ENCODE data around the gene TMEM269.

The TMEM269 gene

GRCh38 chr1:42821690-42822089 is 36.9 kb downstream of the TMEM269 start:
- no peaks in the 10 kb centered on the region for H3K36me3 Mint-ChIP-seq (ENCODE audit: low read depth)
- DNase-seq = no peak
- no peaks in the 10 kb centered on the region for H3K9me3 Mint-ChIP-seq
- TF ChIP-seq CTCF (IDR thresholded peaks at IDR 0.05) = no peak
- no peak overlapping the region for H3K27ac Mint-ChIP-seq
- H3K4me3 Mint-ChIP-seq = no peak overlapping the region
- peaks cover 20% of the 10 kb centered on the region for H3K4me1 Mint-ChIP-seq
- H3K27me3 Mint-ChIP-seq (ENCODE audit: low read depth, poor library complexity) = no peaks in the 10 kb centered on the region

- no peak overlapping the region for H3K4me3 Mint-ChIP-seq
- TF ChIP-seq CTCF (IDR thresholded peaks at IDR 0.05) = no peak
- no peaks in the 10 kb centered on the region for H3K27me3 Mint-ChIP-seq (ENCODE audit: low read depth, poor library complexity)
- H3K4me1 Mint-ChIP-seq = peaks cover 20% of the 10 kb centered on the region
- H3K27ac Mint-ChIP-seq = no peak overlapping the region
- no peaks in the 10 kb centered on the region for H3K9me3 Mint-ChIP-seq
- no peak for DNase-seq
- no peaks in the 10 kb centered on the region for H3K36me3 Mint-ChIP-seq (ENCODE audit: low read depth)
Observed at GRCh38 chr1:42822800-42823392, 38.1 kb downstream of the TMEM269 start.

- no peak for TF ChIP-seq CTCF (IDR thresholded peaks at IDR 0.05)
- Mint-ChIP-seq H3K4me1 (peaks cover 20% of the 10 kb centered on the region), H3K4me3 (no peak overlapping the region), H3K27ac (no peak overlapping the region), H3K27me3 (ENCODE audit: low read depth, poor library complexity) (no peaks in the 10 kb centered on the region), H3K9me3 (no peaks in the 10 kb centered on the region), H3K36me3 (ENCODE audit: low read depth) (no peaks in the 10 kb centered on the region)
- DNase-seq = no peak
Observed at GRCh38 chr1:42824481-42825035, 39.8 kb downstream of the TMEM269 start.

- Mint-ChIP-seq H3K36me3 (ENCODE audit: low read depth) (no peaks in the 10 kb centered on the region), H3K4me3 (no peak overlapping the region), H3K9me3 (no peaks in the 10 kb centered on the region), H3K27me3 (ENCODE audit: low read depth, poor library complexity) (no peaks in the 10 kb centered on the region), H3K27ac (no peak overlapping the region), H3K4me1 (peaks cover 20% of the 10 kb centered on the region)
- no peak for TF ChIP-seq CTCF (IDR thresholded peaks at IDR 0.05)
- no peak for DNase-seq
Observed at GRCh38 chr1:42825036-42825851, 40.5 kb downstream of the TMEM269 start.

- H3K4me1 Mint-ChIP-seq = peaks cover 2% of the 10 kb centered on the region
- H3K27me3 Mint-ChIP-seq (ENCODE audit: low read depth, poor library complexity) = no peaks in the 10 kb centered on the region
- no peak for TF ChIP-seq CTCF (IDR thresholded peaks at IDR 0.05)
- H3K27ac Mint-ChIP-seq = no peak overlapping the region
- no peak for DNase-seq
- H3K9me3 Mint-ChIP-seq = no peaks in the 10 kb centered on the region
- H3K36me3 Mint-ChIP-seq (ENCODE audit: low read depth) = no peaks in the 10 kb centered on the region
- no peak overlapping the region for H3K4me3 Mint-ChIP-seq
Observed at GRCh38 chr1:42830631-42831030, 45.8 kb downstream of the TMEM269 start.

Data from nephron progenitor cell (in vitro differentiated cells).